H1 (cell line): ENCODE measurements around the gene ING5. TPM values are rescaled to one million over a fixed set of nuclear protein-coding genes. Genes with fewer than 3 reads are reported as not detected.

ENCODE experiments used
- EZH2 ChIP-seq: fragments of 200-600 bp; sonication (generic); IDR thresholded peaks from 2 replicates; pipeline ENCODE4 v1.7.1; 2012; ENCODE audit warnings: low read depth, mild to moderate bottlenecking, moderate library complexity, low read length, inconsistent platforms; ENCODE audit not compliant: severe bottlenecking
- polyA plus RNA-seq, 7 experiments: library from polyadenylated mRNA; depleted of rRNA in 3 of 7; stranded (reverse) in 5 of 7; unstranded in 2 of 7; fragments of >200 nt in 5 of 7; fragments of 200-250 nt in 2 of 7; gene quantifications; 1 replicate in 5 of 7; 2 replicates in 1 of 7; 4 replicates in 1 of 7; pipeline versions ENCODE4 v1.2.1 to v1.2.3, GENCODE V29; 2011 to 2013; ENCODE audit warnings: missing spikeins in 2 of 7, mixed read lengths in 2 of 7
- total RNA-seq: library from RNA; stranded (reverse); fragmentation: NEBNext Ultra II Directional; extraction: Animal tissue kit (Norgen Biotek cat#: 25700); gene quantifications from 2 replicates; pipeline ENCODE4 v1.2.1, GENCODE V29; 2021

Gene ING5
- total and polyA plus RNA-seq, 2 of the 8 experiments (the other 6 are each of a cell fraction or from before 2014, with no cell fraction given) = 41.5 to 47.4 TPM

GRCh38 chr2:241744028-241744754, 42.4 kb downstream of the ING5 start (continued):
- no peak for TF ChIP-seq EZH2
